ENCODE data around the gene GPC5.

The GPC5 gene

GRCh38 chr13:92549276-92549675 is 1150.9 kb downstream of the GPC5 start:
- DNase-seq (ENCODE audit: extremely low read depth, low read depth) = no peak
- TF ChIP-seq CTCF (IDR thresholded peaks at IDR 0.05; ENCODE audit: low read depth, low read length) = no peak

GRCh38 chr13:92553470-92554114 is 1155.2 kb downstream of the GPC5 start:
- DNase-seq (ENCODE audit: extremely low read depth, low read depth) = no peak
- no peak for TF ChIP-seq CTCF (IDR thresholded peaks at IDR 0.05; ENCODE audit: low read depth, low read length)

- TF ChIP-seq CTCF (IDR thresholded peaks at IDR 0.05; ENCODE audit: low read depth, low read length) = no peak
Measured at GRCh38 chr13:92560883-92561282, 1162.5 kb downstream of the GPC5 start.

GRCh38 chr13:92564942-92565341 is 1166.5 kb downstream of the GPC5 start:
- no peak for TF ChIP-seq CTCF (IDR thresholded peaks at IDR 0.05; ENCODE audit: low read depth, low read length)
- DNase-seq (ENCODE audit: extremely low read depth, low read depth) = no peak

More at GRCh38 chr13:92560883-92561282, 1162.5 kb downstream of the GPC5 start:
- no peak for DNase-seq (ENCODE audit: extremely low read depth, low read depth)

- no peak for TF ChIP-seq CTCF (IDR thresholded peaks at IDR 0.05; ENCODE audit: low read depth, low read length)
- no peak for DNase-seq (ENCODE audit: extremely low read depth, low read depth)
Measured at GRCh38 chr13:92566767-92567166, 1168.3 kb downstream of the GPC5 start.

- no peak for DNase-seq (ENCODE audit: extremely low read depth, low read depth)
- no peak for TF ChIP-seq CTCF (IDR thresholded peaks at IDR 0.05; ENCODE audit: low read depth, low read length)
Measured at GRCh38 chr13:92572190-92572589, 1173.8 kb downstream of the GPC5 start.

GRCh38 chr13:92573467-92574057 is 1175.1 kb downstream of the GPC5 start:
- no peak for DNase-seq (ENCODE audit: extremely low read depth, low read depth)
- TF ChIP-seq CTCF (IDR thresholded peaks at IDR 0.05; ENCODE audit: low read depth, low read length) = no peak

All from AG09319 (cell line).